GM23338 (cell line): ENCODE data around the gene CSTF1.
"Not testable (repeated sequence)": the region's sequence is repeated elsewhere in the genome, so short reads cannot be mapped to it uniquely, and the experiment has no call there.

Source experiments
- CREB1 ChIP-seq: fragments of 250-450 bp; sonication (Bioruptor Pico); IDR thresholded peaks from 2 replicates; pipeline ENCODE4 v1.5.0; 2020; ENCODE audit warnings: low read depth, mild to moderate bottlenecking, moderate library complexity
- CTCF ChIP-seq, 2 experiments: fragments of 200-600 bp in 1 of 2; sonication (generic) in 1 of 2; conservative IDR thresholded peaks; 2 replicates each; pipeline versions ENCODE4 v1.5.1 to v1.6.1; 2016 to 2017; ENCODE audit warnings: antibody characterized with exemption in 2 of 2, low read depth in 2 of 2, mild to moderate bottlenecking in 2 of 2, moderate library complexity in 1 of 2
- ETS1 ChIP-seq: IDR thresholded peaks from 2 replicates; pipeline ENCODE4 v1.6.1; 2016; ENCODE audit warnings: antibody characterized with exemption
- EZH2 ChIP-seq: fragments of 200-600 bp; sonication (generic); IDR thresholded peaks from one replicate; pipeline ENCODE4 v1.8.0; 2017; ENCODE audit warnings: antibody characterized with exemption, mild to moderate bottlenecking, low read depth; ENCODE audit not compliant: unreplicated experiment
- EZH2phosphoT487 ChIP-seq: fragments of 200-600 bp; sonication (generic); IDR thresholded peaks from one replicate; pipeline ENCODE4 v1.8.1; 2018; ENCODE audit warnings: antibody characterized with exemption; ENCODE audit not compliant: unreplicated experiment
- JUNB ChIP-seq: IDR thresholded peaks from one replicate; pipeline ENCODE4 v1.6.1; 2016; ENCODE audit warnings: antibody characterized with exemption; ENCODE audit not compliant: unreplicated experiment
- NANOG ChIP-seq: IDR thresholded peaks from 2 replicates; pipeline ENCODE4 v1.6.1; 2016; ENCODE audit warnings: antibody characterized with exemption, borderline replicate concordance
- POLR2AphosphoS5 ChIP-seq: IDR thresholded peaks from 2 replicates; pipeline ENCODE4 v1.6.1; 2016; ENCODE audit warnings: antibody characterized with exemption, low read depth
- REST ChIP-seq: IDR thresholded peaks from one replicate; pipeline ENCODE4 v1.6.1; 2018; ENCODE audit warnings: antibody characterized with exemption; ENCODE audit not compliant: unreplicated experiment
- STAT1 ChIP-seq: IDR thresholded peaks from one replicate; pipeline ENCODE4 v1.6.1; 2016; ENCODE audit warnings: antibody characterized with exemption; ENCODE audit not compliant: unreplicated experiment
- ZNF114 ChIP-seq: fragments of 250-450 bp; sonication (Bioruptor Pico); IDR thresholded peaks from 2 replicates; pipeline ENCODE4 v1.5.0; 2020; ENCODE audit warnings: mild to moderate bottlenecking, moderate library complexity

DNA sequence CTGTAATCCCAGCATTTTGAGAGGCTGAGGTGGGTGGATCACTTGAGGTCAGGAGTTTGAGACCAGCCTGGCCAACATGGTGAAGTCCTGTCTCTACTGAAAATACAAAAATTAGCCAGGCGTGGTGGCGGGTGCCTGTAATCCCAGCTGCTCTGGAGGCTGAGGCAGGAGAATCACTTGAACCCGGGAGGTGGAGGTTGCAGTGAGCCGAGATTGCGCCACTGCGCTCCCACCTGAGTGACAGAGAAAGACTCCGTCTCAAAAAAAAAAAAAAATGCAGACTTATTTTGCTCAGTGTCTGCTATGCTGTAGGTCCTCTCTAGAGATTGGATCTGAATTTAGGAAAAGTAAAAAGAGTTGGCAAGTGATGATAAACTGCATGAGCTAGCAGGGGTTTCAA, 18.8 kb downstream of the CSTF1 start:
- not testable (repeated sequence) for TF ChIP-seq CTCF (conservative IDR thresholded peaks at IDR 0.05; ENCODE audit: low read depth in 2 of 2); CREB1; EZH2; JUNB; POLR2AphosphoS5; EZH2phosphoT487; NANOG; REST; ETS1; STAT1; ZNF114 (CRISPR knock-in tag)
